SW 1271 (cell line): ENCODE data around the gene ADAM10.
A peak's percentile ranks its signal among the peaks of the same experiment; 100 is the strongest.

Experiments
- DNase-seq, 2 experiments: peaks; one replicate each; lab custom pipeline; 2025; lab: John Stamatoyannopoulos, UW

ADAM10 gene

GRCh38 chr15:58551084-58551763, 198.3 kb downstream of the ADAM10 start:
- DNase-seq = no peak

GRCh38 chr15:58549785-58550074, 199.8 kb downstream of the ADAM10 start:
- DNase-seq = no peak

DNA sequence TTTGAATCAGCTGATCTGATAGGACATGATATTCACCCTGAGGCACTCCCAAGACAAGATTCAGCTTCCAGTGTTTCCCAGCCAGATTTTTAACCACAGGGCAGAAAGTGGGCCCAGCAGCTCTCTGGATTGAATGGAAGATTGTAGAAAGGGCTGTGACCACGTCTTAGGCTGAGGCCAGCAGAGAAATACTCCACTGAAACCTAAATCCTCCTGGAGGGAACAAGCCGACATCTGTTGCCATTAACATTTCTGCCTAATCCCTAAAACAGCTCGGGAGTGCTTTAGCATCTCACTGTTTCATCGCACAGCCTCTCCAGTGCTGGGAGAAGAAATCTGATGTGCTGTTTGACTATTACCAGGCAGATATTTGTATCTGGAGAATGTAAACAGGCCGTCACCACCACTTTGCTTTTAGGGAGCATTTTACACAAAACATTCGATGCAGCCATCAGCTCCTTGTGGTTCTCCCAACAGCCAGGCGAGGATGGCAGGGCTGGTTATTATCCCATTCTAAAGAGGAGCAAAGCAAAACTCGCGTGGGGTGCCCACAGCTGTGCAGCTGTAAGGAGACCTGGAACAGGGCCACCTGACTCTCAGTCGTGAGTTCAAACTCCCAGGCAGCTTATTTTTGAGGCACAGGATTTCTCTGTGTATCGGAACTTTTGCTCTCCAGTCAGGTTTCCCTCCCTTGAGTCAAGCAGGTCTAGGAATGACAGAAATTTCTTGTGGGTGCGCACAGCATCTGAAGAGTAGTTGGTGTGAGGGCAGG, 200.3 kb downstream of the ADAM10 start:
- DNase-seq = no peak

DNA sequence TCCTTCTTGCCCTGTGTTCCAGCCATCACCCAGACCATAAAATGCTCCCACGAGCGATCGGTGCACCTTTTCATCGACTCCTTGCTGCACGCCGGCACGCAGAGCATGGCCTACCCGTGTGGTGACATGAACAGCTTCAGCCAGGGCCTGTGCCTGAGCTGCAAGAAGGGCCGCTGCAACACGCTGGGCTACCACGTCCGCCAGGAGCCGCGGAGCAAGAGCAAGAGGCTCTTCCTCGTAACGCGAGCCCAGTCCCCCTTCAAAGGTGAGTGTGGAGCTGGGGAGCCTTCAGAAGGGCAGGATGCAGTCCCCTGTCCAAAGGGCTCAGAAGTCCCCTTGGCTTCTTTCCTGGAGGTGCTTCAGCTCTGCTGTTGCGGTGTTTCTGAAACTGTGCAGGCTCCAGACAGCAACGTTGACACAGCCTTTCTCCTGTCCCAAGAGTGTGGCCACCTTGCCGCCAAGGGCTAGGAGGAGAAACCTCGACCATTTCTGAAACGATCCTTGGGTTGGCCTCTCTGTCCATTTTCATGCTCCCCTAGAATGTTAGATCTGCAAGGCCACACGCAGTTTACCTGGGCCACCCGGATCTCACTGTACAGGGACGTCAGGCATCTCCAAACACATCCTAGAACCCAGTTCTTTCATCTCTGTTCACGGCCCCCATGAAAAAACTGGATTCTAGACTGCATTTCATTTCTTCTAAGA, 201.0 kb downstream of the ADAM10 start:
- no peak for DNase-seq

GRCh38 chr15:58547628-58548307, 201.7 kb downstream of the ADAM10 start:
- DNase-seq = no peak

- DNase-seq = peak; percentile 86 to 94
Observed at GRCh38 chr15:58546635-58547627, 202.6 kb downstream of the ADAM10 start.

DNA sequence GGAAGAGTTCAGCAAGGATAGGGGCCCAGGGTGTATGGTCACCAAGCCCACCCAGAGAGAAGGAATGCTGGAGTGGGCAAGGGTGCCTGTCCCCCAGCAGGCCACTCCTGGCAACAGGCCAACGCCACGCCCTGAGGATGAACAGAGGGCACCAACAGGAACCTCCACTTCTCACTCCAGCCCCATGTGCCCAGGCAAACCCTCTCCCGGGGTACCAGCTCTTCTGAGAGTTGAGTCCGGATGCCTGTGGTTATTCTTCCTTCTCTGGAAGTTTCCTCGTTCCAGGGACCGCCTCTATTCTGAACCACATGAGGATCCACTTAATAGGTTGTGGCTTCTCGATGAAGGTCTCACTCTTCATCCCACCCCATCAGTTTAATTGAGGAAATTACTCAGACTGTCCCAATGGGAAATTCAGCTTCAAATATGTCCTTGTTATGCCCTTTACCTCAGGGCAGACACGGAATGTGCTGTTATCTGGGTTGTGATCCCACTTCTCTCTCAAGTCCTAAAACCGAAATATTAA, 203.4 kb downstream of the ADAM10 start:
- no peak for DNase-seq

DNA sequence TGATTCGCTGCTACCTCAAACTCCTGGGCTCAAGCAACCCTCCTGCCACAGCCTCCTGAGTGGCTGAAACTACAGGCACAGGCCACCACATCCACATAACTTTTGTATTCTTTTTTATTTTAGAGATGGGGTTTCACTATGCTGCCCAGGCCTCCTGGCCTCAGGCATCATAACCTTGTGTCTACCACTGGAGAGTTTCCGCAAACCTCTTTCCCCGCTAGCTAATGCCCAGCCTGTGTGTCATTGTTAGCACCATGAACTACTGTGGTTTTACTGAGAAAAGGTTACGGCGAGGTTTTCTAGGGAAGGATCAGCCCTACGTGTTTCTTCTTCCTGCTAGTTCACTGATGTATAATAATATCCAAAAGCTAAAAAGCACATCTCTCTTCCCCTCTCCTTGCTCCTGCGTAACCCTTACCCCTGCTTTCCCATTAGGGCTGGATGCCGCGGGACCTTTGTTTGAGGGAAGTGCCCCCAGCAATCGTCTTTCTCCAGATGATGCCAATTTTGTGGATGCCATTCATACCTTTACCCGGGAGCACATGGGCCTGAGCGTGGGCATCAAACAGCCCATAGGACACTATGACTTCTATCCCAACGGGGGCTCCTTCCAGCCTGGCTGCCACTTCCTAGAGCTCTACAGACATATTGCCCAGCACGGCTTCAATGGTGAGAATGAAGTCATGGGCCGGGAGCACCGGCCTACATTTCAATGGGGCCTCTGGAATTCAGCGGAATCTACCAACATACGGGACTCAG, 204.0 kb downstream of the ADAM10 start:
- no peak for DNase-seq

DNA sequence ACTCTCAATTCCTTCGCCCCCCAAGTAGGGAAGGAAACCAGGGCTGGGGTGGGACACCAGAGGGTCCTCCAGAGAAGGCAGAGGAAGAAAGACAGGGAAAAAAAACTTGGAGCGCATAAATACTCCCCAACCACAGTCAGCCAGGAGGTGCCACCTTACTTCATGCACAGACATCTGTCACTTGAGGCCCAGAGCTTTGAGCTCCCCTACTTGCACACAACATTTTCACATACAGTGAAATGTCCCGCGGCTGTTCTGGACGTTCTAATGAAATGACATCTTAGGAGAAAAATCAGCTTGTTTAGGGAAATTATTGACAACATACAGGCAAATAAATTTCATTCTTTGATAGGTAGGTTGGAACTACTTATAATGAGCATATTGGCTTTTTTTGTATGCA, 204.8 kb downstream of the ADAM10 start:
- no peak for DNase-seq

DNA sequence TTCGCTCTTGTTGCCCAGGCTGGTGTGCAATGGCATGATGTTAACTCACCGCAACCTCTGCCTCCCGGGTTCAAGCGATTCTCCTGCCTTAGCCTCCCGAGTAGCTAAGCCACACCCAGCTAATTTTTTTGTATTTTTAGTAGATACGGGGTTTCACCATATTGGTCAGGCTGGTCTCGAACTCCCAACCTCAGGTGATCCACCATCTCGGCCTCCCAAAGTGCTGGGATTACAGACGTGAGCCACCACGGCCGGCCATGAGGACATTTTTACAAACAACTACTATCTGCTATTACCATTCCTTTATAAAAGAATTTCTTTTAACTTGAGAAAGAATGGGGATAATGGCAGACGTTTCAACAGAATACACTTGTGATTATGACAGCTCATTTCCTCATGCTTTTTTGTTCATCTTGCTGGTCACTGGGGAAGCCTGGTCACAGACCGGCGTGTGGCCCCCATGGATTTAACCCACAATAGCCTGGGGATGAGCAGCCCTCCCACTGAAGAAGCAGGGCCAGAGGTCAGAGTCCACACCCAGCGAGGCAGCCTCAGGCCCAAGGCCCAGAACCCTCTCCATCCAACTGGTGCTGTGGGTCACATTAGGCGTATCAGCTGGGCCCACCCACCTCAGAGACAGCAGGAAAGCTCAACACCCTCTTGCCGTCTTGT, 205.7 kb downstream of the ADAM10 start:
- DNase-seq = no peak

- no peak for DNase-seq
Observed at GRCh38 chr15:58541410-58542087, 208.0 kb downstream of the ADAM10 start.

DNA sequence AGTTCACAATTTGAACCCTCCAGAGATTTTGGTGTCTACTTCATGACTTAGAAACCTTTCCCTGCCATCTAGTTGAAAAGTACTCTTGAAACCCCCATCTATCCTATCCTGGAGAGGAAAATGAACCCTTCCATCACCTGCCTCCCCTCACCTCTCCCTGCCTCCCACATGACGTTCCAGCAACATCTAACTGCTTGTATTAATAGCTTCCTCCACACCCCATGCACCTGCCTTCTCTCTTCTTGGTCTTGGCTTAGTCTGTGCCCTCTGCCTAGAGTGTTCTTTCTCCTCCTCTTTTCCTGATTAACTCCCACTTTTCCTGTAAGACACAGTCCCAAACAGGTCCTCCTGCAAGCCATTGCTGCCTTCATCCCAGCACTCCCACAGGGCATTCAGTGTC, 210.0 kb downstream of the ADAM10 start:
- DNase-seq = no peak

GRCh38 chr15:58538901-58539300, 210.6 kb downstream of the ADAM10 start:
- DNase-seq = no peak
